HG03565 (cell line): ENCODE results near the gene CADPS2.
A peak's percentile ranks its signal among the peaks of the same experiment; 100 is the strongest.

Experiments
- ATAC-seq: cut with Tn5 transposase; IDR thresholded peaks from one replicate; pipeline ENCODE4 v1.9.1; 2021; ENCODE audit warnings: mild to moderate bottlenecking, moderate library complexity; ENCODE audit not compliant: unreplicated experiment

The CADPS2 gene

DNA sequence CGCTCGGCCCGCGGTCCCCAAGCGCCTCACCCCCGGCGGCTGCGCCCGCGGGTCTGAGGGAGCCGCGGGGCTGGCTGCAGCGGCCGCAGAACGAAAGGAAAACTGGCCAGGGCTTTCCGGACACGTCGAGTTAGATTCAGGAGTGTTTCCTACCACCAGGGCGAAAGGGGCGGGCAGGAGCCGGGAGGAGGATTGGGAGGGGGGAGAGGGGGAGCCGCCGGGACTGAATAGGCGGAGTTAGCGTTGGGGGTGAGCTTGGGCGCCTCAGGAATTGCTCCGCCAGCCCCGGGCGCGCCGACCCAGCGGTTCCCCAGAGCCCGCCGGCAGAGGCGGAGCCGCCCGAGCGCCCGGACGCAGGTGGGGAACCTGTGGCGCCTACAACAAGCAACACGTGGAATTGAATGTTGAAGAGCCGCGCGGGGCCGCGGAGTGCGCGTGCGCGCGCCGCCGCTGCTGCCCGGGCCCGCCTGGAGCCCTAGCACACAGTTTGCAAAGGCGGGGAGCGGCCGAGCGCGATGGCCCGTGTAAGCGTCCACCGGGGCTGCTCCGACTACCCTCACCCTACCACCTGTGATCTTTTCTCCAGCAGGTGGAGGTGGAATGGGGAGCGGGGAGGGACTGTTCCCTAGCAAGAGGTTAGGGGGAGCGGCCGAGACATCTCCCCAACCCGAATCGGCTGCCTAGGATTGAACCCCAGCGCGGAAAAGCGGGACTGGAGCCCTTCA, at the start of gene CADPS2:
Gene CADPS2 (minus strand): TSS at position 104 of the 725 bp plus-strand sequence. CDS start 123 bp downstream, outside the sequence.
- peak; percentile 59 for ATAC-seq

GRCh38 chr7:122935620-122936019, 49.4 kb upstream of the CADPS2 start:
- ATAC-seq, result no peak

DNA sequence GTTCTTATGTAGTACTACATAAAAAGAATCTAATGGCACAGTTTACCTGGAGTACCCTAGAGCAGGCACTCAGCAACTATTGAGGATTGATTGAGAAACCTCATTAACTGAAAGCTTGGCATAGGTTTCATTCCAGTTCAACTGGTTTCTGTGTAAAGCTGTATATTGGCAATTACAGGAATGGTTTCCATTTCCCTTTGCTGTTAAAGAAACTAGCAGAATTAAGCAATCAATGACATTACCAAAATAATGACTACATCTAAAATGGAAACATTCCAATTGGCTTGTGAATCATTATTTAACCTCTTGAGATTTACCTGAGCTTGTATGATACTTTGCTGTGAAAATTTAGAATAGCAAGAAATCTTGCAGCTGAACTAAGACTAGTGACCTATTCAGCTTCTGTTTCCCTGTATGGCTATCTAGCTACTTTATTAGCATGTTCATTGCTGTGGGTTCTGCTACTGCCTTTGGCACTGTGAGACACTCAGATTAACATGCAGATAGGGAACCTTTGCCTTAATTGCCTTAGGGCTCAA, 33.5 kb upstream of the CADPS2 start:
- ATAC-seq, result no peak

DNA sequence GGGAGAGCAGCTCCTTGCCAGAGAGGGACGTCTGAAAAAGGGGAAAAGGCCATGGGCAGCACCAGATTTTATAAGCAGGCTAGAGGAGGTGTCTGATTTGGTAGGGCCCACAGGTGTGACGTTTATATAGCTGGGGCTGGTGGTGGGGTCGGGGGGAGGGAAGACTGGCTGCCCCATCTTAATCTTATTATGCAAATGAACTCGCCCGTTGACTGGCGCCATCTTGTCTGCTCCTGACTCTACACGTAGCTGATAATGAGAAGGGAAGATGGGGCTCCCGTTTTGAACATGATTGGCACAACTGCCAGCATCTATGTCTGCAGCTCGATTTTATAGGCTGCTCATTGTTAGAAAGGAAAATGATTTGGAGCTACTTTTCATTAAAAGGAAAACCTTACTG, 28.6 kb upstream of the CADPS2 start:
- ATAC-seq, result no peak

- no peak for ATAC-seq
Observed at GRCh38 chr7:122913608-122914007, 27.3 kb upstream of the CADPS2 start.

DNA sequence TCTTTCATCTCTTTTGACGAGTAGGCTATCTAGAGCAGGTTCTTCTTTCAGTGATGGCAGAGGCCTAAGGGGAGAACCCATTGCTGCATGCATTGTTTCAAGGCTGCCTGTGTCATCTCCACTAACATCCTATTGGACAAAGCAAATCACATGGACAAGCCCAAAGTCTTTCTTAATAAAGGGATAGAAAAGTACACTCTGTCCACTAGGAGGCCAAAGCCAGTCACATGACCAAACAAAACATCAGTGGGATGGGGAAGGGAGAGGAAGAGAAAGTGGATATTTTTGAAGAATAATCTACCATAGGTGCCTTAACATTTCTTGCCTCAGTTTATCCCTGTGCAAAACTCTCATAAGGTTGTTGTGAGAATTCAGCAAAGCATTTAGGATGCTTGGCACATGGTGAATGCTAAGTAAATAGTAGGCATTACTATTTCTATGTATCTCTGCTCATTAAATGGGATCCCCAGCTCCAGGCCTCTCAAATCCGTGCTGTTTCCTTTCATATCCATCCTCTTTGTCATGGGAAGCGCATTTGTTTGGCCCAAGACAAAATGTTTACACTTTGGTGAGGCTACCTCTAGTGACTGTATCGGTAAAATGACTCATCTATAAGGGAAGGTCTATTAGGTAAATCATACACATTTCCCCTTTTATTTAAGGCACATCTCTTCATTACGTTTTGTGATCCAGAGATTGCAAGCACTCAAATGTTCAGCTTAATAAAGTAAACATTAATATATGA, 16.7 kb upstream of the CADPS2 start:
- no peak for ATAC-seq

DNA sequence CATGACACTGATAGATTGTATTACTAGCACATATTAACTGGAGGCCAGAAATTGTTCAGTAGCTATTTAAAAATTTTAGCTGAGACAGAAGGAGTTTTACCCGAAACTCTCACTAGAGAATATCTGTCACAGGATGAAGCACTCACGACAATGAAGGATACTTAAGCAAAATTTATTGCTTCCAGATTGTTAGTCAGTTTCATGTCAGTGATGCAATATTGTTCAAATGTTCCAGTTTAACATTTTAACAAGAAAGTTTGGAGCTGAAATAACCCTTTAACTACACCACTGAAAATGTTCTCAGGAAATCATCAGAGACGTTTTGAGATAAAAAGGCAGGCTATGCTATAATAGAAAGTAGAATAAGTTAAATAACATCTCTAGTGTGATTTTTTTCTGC, 15.0 kb upstream of the CADPS2 start:
- ATAC-seq, result no peak

DNA sequence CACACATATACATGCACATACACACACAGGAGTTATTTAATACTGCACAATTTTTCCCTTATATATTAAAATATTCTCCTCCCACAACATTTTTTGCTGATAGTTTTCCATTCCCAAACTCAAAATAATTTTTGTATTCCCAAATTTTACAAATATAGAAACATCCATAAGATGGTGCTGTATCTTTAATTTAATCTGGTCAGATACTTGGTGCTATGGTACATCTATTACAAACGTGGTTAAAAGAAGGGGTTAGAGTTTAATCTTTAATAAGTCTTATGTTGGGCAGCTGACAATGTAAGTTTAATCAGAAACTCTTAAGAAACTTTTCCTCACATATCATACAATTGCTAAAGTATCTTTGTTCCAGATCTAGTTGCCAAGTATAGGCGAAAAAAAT, 10.2 kb upstream of the CADPS2 start:
- no peak for ATAC-seq

- ATAC-seq, result no peak
Observed at GRCh38 chr7:122893486-122893885, 7.2 kb upstream of the CADPS2 start.

- no peak for ATAC-seq
Observed at GRCh38 chr7:122889116-122889515, 2.9 kb upstream of the CADPS2 start.

DNA sequence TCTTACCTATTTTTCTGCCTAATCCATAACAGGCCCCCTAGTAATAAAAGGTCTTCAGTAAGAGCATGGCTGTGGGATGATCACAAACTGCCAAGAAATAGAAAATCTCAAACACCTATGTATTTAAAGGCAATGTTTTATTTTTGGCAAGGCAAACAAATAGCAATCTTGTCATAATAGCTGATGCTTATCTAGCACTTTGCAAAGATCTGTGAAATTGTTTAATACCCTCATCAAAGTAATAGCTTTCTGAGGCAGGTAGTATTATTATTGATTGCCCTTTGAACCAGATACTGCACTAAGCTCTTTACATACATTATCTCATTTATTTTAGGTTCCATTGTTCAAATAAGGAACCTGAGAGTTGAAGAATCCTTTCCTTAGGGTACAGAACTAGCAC, 1.6 kb upstream of the CADPS2 start:
- ATAC-seq, result no peak

DNA sequence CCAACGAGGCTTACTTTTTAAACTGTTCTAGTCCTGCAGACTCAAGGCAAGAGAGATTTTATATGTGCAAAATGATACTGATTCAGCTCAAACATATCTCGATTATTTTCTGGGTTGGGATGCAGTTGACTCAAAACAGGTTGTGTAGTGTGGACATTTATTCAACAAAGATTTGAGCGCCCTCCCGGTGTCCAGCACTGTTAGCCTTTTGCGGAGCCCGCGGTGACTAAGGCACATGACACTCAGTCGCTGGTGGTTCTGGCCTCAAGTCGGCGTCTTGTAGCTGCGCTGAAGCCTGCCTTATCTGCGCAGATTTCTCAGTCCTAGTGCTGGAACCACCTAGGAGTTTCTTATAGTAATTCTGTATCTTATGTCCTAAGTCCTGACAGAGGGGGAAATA, 938 bp upstream of the CADPS2 start:
- no peak for ATAC-seq

- peak; percentile 27 for ATAC-seq
Observed at GRCh38 chr7:122885583-122886356, 490 bp downstream of the CADPS2 start.

GRCh38 chr7:122884186-122884585, 2.1 kb downstream of the CADPS2 start:
- no peak for ATAC-seq

DNA sequence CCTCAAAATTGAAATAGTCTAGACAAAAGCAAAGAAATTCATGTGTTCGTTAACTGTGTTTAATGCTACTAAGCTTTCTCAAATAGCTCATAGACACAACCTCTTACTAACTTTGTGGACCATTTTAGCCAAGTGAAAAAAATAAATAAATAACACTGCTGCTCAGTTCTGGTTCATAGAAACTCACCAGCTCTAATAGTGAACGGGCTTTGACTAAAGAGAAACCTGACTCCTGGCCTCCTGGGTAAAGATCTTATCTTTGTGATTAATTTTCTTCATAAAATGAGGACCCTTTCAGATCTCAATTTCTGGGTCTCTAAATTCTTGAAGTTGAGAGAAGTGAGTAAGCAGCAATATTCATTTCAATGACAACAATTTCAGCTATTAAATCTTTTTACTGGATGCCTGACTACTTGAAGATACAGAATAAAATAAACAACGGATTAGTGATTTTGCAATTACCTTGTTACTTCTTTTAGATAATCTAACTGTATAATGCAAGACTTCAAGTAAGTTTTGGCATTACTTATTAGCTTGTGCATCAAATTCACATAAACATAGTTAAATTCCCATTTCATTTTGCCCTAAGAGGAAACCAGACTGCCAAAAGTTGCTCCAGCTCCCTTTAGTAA, 3.1 kb downstream of the CADPS2 start:
- ATAC-seq, result no peak

DNA sequence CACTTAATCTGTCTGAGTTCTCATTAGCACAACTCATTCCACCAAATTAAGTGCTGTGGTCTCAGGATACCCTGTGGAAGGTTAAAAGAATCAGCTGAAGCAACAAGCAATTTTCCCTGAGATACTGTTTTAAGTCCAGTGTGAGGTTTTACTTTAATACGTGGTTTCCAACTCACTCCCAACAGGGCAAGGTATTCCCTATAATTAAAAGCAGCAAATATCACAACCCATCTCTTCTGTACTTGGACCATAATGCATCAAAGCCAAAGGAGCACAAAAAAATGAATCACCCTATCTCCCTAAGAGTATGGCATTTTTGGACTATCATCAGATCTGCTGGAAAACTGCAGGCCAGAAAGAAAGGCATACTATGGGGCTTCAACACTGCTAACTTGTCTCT, 4.9 kb downstream of the CADPS2 start:
- no peak for ATAC-seq

- ATAC-seq, result no peak
Observed at GRCh38 chr7:122869260-122869659, 17.0 kb downstream of the CADPS2 start.

GRCh38 chr7:122867471-122867980, 18.7 kb downstream of the CADPS2 start:
- no peak for ATAC-seq

GRCh38 chr7:122864838-122865237, 21.4 kb downstream of the CADPS2 start:
- ATAC-seq, result no peak

GRCh38 chr7:122864016-122864415, 22.2 kb downstream of the CADPS2 start:
- no peak for ATAC-seq

GRCh38 chr7:122858320-122858719, 27.9 kb downstream of the CADPS2 start:
- no peak for ATAC-seq
